H9 (cell line): ENCODE results near the gene TEK. TPM values are rescaled to one million over a fixed set of nuclear protein-coding genes. Genes with fewer than 3 reads are reported as not detected.

ENCODE experiments used
- DNase-seq: peaks from one replicate; pipeline ENCODE4 v3.0.0-alpha.2; 2017
- H2AFZ ChIP-seq: one replicate; pipeline ENCODE4 v1.6.1; 2013; ENCODE audit warnings: mild to moderate bottlenecking, low read length, control low read depth, moderate library complexity
- H2AK5ac ChIP-seq: 2 replicates; pipeline ENCODE4 v1.6.1; 2013; ENCODE audit warnings: low read length, control low read depth, mixed read lengths; ENCODE audit not compliant: insufficient read length
- H2BK120ac ChIP-seq: one replicate; pipeline ENCODE4 v1.6.1; 2013; ENCODE audit warnings: low read depth, mild to moderate bottlenecking, low read length, control low read depth, inconsistent platforms; ENCODE audit not compliant: poor library complexity, severe bottlenecking
- H2BK12ac ChIP-seq: 2 replicates; pipeline ENCODE4 v1.6.1; 2013; ENCODE audit warnings: low read length, control low read depth, mixed read lengths, low read depth; ENCODE audit not compliant: insufficient read length
- H2BK15ac ChIP-seq: 2 replicates; pipeline ENCODE4 v1.6.1; 2013; ENCODE audit warnings: low read depth, low read length, control low read depth
- H2BK20ac ChIP-seq: one replicate; pipeline ENCODE4 v1.6.1; 2013; ENCODE audit warnings: low read depth, mild to moderate bottlenecking, low read length, control low read depth, inconsistent platforms; ENCODE audit not compliant: poor library complexity, severe bottlenecking
- H2BK5ac ChIP-seq: 2 replicates; pipeline ENCODE4 v1.6.1; 2013; ENCODE audit warnings: low read length, control low read depth, mixed read lengths; ENCODE audit not compliant: insufficient read length
- H3K14ac ChIP-seq: 2 replicates; pipeline ENCODE4 v1.6.1; 2013; ENCODE audit warnings: low read length, control low read depth; ENCODE audit not compliant: insufficient read depth
- H3K18ac ChIP-seq: 2 replicates; pipeline ENCODE4 v1.6.1; 2013; ENCODE audit warnings: low read depth, mild to moderate bottlenecking, mixed read lengths, low read length, control low read depth; ENCODE audit not compliant: insufficient read length
- H3K23ac ChIP-seq: 2 replicates; pipeline ENCODE4 v1.6.1; 2013; ENCODE audit warnings: low read length, control low read depth, mixed read lengths, low read depth; ENCODE audit not compliant: insufficient read length
- H3K23me2 ChIP-seq: 2 replicates; pipeline ENCODE4 v1.6.1; 2013; ENCODE audit warnings: low read depth, mild to moderate bottlenecking, mixed read lengths, low read length, control low read depth; ENCODE audit not compliant: insufficient read length, poor library complexity, severe bottlenecking
- H3K27ac ChIP-seq: 2 replicates; pipeline ENCODE4 v1.5.1; 2013; ENCODE audit warnings: low read length, control low read depth, mixed read lengths, low read depth; ENCODE audit not compliant: insufficient read length
- H3K27me3 ChIP-seq: 2 replicates; pipeline ENCODE4 v1.6.1; 2013; ENCODE audit warnings: low read length, control low read depth, inconsistent platforms; ENCODE audit not compliant: insufficient read depth
- H3K4ac ChIP-seq: 2 replicates; pipeline ENCODE4 v1.6.1; 2013; ENCODE audit warnings: low read depth, mild to moderate bottlenecking, control low read depth, inconsistent platforms, low read length, moderate library complexity
- H3K4me1 ChIP-seq: 2 replicates; pipeline ENCODE4 v1.6.1; 2013; ENCODE audit warnings: low read length, control low read depth, inconsistent platforms; ENCODE audit not compliant: insufficient read depth
- H3K4me2 ChIP-seq: 2 replicates; pipeline ENCODE4 v1.6.1; 2013; ENCODE audit warnings: low read length, control low read depth, mixed read lengths; ENCODE audit not compliant: insufficient read length, insufficient read depth
- H3K56ac ChIP-seq: 2 replicates; pipeline ENCODE4 v1.6.1; 2013; ENCODE audit warnings: low read depth, mild to moderate bottlenecking, mixed read lengths, low read length, control low read depth; ENCODE audit not compliant: insufficient read length
- H3K79me1 ChIP-seq: 2 replicates; pipeline ENCODE4 v1.6.1; 2013; ENCODE audit warnings: low read depth, mild to moderate bottlenecking, moderate library complexity, low read length, control low read depth, inconsistent platforms; ENCODE audit not compliant: insufficient read depth, poor library complexity, severe bottlenecking
- H3K79me2 ChIP-seq: 2 replicates; pipeline ENCODE4 v1.6.1; 2013; ENCODE audit warnings: low read length, control low read depth, inconsistent platforms; ENCODE audit not compliant: insufficient read depth
- H3K9ac ChIP-seq: 2 replicates; pipeline ENCODE4 v1.6.1; 2013; ENCODE audit warnings: low read length, control low read depth, mixed read lengths; ENCODE audit not compliant: insufficient read length; ENCODE audit errors: extremely low read depth
- H3K9me3 ChIP-seq: one replicate; pipeline ENCODE4 v1.6.1; 2013; ENCODE audit warnings: low read depth, low read length, inconsistent platforms; ENCODE audit not compliant: control insufficient read depth
- H3T11ph ChIP-seq: one replicate; pipeline ENCODE4 v1.6.1; 2013; ENCODE audit warnings: mild to moderate bottlenecking, low read length, control low read depth, inconsistent platforms
- H4K20me1 ChIP-seq: one replicate; pipeline ENCODE4 v1.6.1; 2013; ENCODE audit not compliant: control insufficient read depth, insufficient read length, insufficient read depth
- H4K5ac ChIP-seq: 2 replicates; pipeline ENCODE4 v1.6.1; 2013; ENCODE audit warnings: low read depth, mild to moderate bottlenecking, mixed read lengths, low read length, control low read depth; ENCODE audit not compliant: insufficient read length
- H4K8ac ChIP-seq: replicated peaks from 2 replicates; pipeline ENCODE4 v1.6.1; 2013; ENCODE audit warnings: low read length, control low read depth, mixed read lengths, low read depth; ENCODE audit not compliant: insufficient read length
- H4K91ac ChIP-seq: 2 replicates; pipeline ENCODE4 v1.6.1; 2013; ENCODE audit warnings: low read depth, mild to moderate bottlenecking, moderate library complexity, mixed read lengths, low read length, control low read depth; ENCODE audit not compliant: insufficient read length
- H3K27ac Mint-ChIP-seq, 3 experiments: 2 replicates in 2 of 3; 3 replicates in 1 of 3; pipeline ENCODE4 v1.8.0; 2020 to 2021; ENCODE audit warnings: mixed read lengths in 3 of 3, mild to moderate bottlenecking in 1 of 3, moderate library complexity in 1 of 3
- H3K27me3 Mint-ChIP-seq: 2 replicates; pipeline ENCODE4 v1.8.0; 2021; ENCODE audit warnings: low read depth, mild to moderate bottlenecking, moderate library complexity, mixed read lengths
- H3K36me3 Mint-ChIP-seq, 3 experiments: 2 replicates in 2 of 3; 3 replicates in 1 of 3; pipeline ENCODE4 v1.8.0; 2020 to 2021; ENCODE audit warnings: low read depth in 3 of 3, mixed read lengths in 3 of 3; ENCODE audit not compliant: insufficient read depth in 1 of 3
- H3K4me1 Mint-ChIP-seq, 2 experiments: 2 replicates each; pipeline ENCODE4 v1.8.0; 2020; ENCODE audit warnings: mixed read lengths in 2 of 2
- H3K4me3 Mint-ChIP-seq, 2 experiments: 2 replicates in 1 of 2; 3 replicates in 1 of 2; pipeline ENCODE4 v1.8.0; 2020 to 2021; ENCODE audit warnings: mild to moderate bottlenecking in 2 of 2, mixed read lengths in 2 of 2, moderate library complexity in 1 of 2
- H3K9me3 Mint-ChIP-seq, 2 experiments: 2 replicates in 1 of 2; 3 replicates in 1 of 2; pipeline ENCODE4 v1.8.0; 2020; ENCODE audit warnings: mild to moderate bottlenecking in 2 of 2, mixed read lengths in 2 of 2, moderate library complexity in 1 of 2
- CTCF ChIP-seq: fragments of 200-600 bp; sonication (generic); conservative IDR thresholded peaks from 3 replicates; pipeline ENCODE4 v1.8.0; 2021; ENCODE audit warnings: antibody characterized with exemption, mild to moderate bottlenecking
- WGBS: extraction: QIAGEN DNeasy Blood & Tissue Kit; methylation state at CpG from one replicate; pipeline ENCODE4 v1.1.7; 2013; ENCODE audit warnings: missing lambda C conversion rate, low lambda C conversion rate, mixed read lengths; ENCODE audit not compliant: insufficient read length; ENCODE audit errors: extremely low coverage; 5-methylcytosine and 5-hydroxymethylcytosine counted together
- total RNA-seq: library from RNA; stranded (reverse); gene quantifications from 2 replicates; pipeline ENCODE4 v1.2.1, GENCODE V29; 2021

TEK gene
- total RNA-seq, 1 experiment from 2014 or later = 1.8 TPM

GRCh38 chr9:27165670-27166069 is 56.6 kb downstream of the TEK start:
- Histone ChIP-seq H2BK20ac (no peak overlapping the region), H2BK12ac (no peak overlapping the region), H2AK5ac (no peak overlapping the region), H4K20me1 (no peaks in the 10 kb centered on the region), H3K4me1 (peaks cover 2% of the 10 kb centered on the region; the same call in 1 of the 2 replicates), H3K4ac (no peak overlapping the region), H3K79me1 (no peaks in the 10 kb centered on the region), H3T11ph (no peak overlapping the region), H2BK5ac (no peak overlapping the region), H3K14ac (no peak overlapping the region), H3K9ac (no peak overlapping the region), H3K23ac (no peak overlapping the region), H2BK120ac (no peak overlapping the region), H4K5ac (no peak overlapping the region), H4K8ac (no peak overlapping the region), H3K23me2 (no peaks in the 10 kb centered on the region), H3K27me3 (no peaks in the 10 kb centered on the region), H3K9me3 (no peaks in the 10 kb centered on the region), H3K27ac (no peak overlapping the region), H3K4me2 (no peak overlapping the region), H3K56ac (no peak overlapping the region), H4K91ac (no peak overlapping the region), H3K79me2 (no peaks in the 10 kb centered on the region), H3K18ac (no peak overlapping the region), H2AFZ (no peak overlapping the region), H2BK15ac (no peak overlapping the region)
- peak; percentile 58 for DNase-seq
- WGBS = no CpG with 5 or more reads among the region's 10 CpGs
- TF ChIP-seq CTCF = peak; percentile 57
- Mint-ChIP-seq H3K9me3 (no peaks in the 10 kb centered on the region), H3K36me3 (peaks cover 0 to 6% (median 0%) of the 10 kb centered on the region in 3 experiments; a peak in 2 of 7 replicates), H3K27ac (no peak overlapping the region), H3K4me1 (peaks cover 11 to 13% of the 10 kb centered on the region in 2 experiments; a peak in 3 of 4 replicates), H3K27me3 (no peaks in the 10 kb centered on the region), H3K4me3 (no peak overlapping the region)
